Mammary epithelial cell (primary cell): ENCODE data around the gene BPIFB1.

Experiments used
- CTCF ChIP-seq, 2 donors: IDR thresholded peaks in 1 of 2; conservative IDR thresholded peaks in 1 of 2; 2 replicates each; pipeline ENCODE4 v1.5.1; 2011 to 2012; ENCODE audit warnings: inconsistent platforms in 2 of 2, low read length in 2 of 2, mild to moderate bottlenecking in 2 of 2, control low read depth in 1 of 2, low read depth in 1 of 2; ENCODE audit not compliant: insufficient read depth in 1 of 2; ENCODE audit errors: extremely low read depth in 1 of 2
- EZH2 ChIP-seq: IDR thresholded peaks from 2 replicates; pipeline ENCODE4 v1.6.1; 2012; ENCODE audit warnings: low read length, inconsistent platforms, borderline replicate concordance

GRCh38 chr20:33352258-33353012, 69.4 kb downstream of the BPIFB1 start:
- TF ChIP-seq CTCF (conservative IDR thresholded peaks at IDR 0.05 in 1 of 2, IDR thresholded peaks at IDR 0.05 in 1 of 2; ENCODE audit: extremely low read depth in 1 of 2, insufficient read depth in 1 of 2, low read depth in 1 of 2, low read length in 2 of 2) (no peak), EZH2 (no peak)
